Choroid plexus epithelial cell (primary cell): Measurements from ENCODE around the gene ZBED4.

Experiments used
- DNase-seq: peaks from one replicate; pipeline ENCODE4 v3.0.0-alpha.2; 2010; ENCODE audit warnings: low read depth
- H3K4me3 ChIP-seq: 2 replicates; pipeline ENCODE4 v1.5.1; 2011; ENCODE audit warnings: low read depth, mild to moderate bottlenecking, control low read depth, low read length, moderate library complexity
- CTCF ChIP-seq: conservative IDR thresholded peaks from 2 replicates; pipeline ENCODE4 v1.5.1; 2011; ENCODE audit warnings: low read depth, mild to moderate bottlenecking, control low read depth, inconsistent platforms, low read length, moderate library complexity

ZBED4 gene

GRCh38 chr22:49922484-49922883 is 68.8 kb downstream of the ZBED4 start:
- no peak overlapping the region for H3K4me3 ChIP-seq
- TF ChIP-seq CTCF: no peak
- no peak for DNase-seq

- no peak for TF ChIP-seq CTCF
- no peak overlapping the region for H3K4me3 ChIP-seq
- DNase-seq: no peak
Observed at GRCh38 chr22:49922926-49923325, 69.3 kb downstream of the ZBED4 start.

- DNase-seq: no peak
- no peak overlapping the region for H3K4me3 ChIP-seq
- peak; percentile 37 for TF ChIP-seq CTCF
Observed at GRCh38 chr22:49923445-49923844, 69.8 kb downstream of the ZBED4 start.

GRCh38 chr22:49924113-49924833 is 70.6 kb downstream of the ZBED4 start:
- no peak for DNase-seq
- TF ChIP-seq CTCF: no peak
- no peak overlapping the region for H3K4me3 ChIP-seq

GRCh38 chr22:49925525-49926128 is 72.0 kb downstream of the ZBED4 start:
- TF ChIP-seq CTCF: no peak
- no peak for DNase-seq
- no peak overlapping the region for H3K4me3 ChIP-seq

- no peak overlapping the region for H3K4me3 ChIP-seq
- DNase-seq: no peak
- TF ChIP-seq CTCF: no peak
Observed at GRCh38 chr22:49926916-49927315, 73.3 kb downstream of the ZBED4 start.
